Esophagus squamous epithelium (tissue), 4 donors: Measurements from ENCODE around the gene PHACTR3.

Experiments
- POLR2A ChIP-seq, 4 donors: fragments of 450-650 bp; IDR thresholded peaks; one replicate each; pipeline ENCODE4 v1.6.1; 2017; ENCODE audit warnings: antibody characterized with exemption in 4 of 4, mild to moderate bottlenecking in 4 of 4, moderate library complexity in 3 of 4
- TF ChIP-seq, protein P1 (sequence below), 6 experiments: fragments of 450-650 bp in 4 of 6; fragments of 200-600 bp in 2 of 6; sonication (generic) in 2 of 6; IDR thresholded peaks; one replicate each; pipeline ENCODE4 v1.5.1; 2016 to 2019; ENCODE audit warnings: antibody characterized with exemption in 6 of 6, mild to moderate bottlenecking in 4 of 6, moderate library complexity in 4 of 6

DNA sequence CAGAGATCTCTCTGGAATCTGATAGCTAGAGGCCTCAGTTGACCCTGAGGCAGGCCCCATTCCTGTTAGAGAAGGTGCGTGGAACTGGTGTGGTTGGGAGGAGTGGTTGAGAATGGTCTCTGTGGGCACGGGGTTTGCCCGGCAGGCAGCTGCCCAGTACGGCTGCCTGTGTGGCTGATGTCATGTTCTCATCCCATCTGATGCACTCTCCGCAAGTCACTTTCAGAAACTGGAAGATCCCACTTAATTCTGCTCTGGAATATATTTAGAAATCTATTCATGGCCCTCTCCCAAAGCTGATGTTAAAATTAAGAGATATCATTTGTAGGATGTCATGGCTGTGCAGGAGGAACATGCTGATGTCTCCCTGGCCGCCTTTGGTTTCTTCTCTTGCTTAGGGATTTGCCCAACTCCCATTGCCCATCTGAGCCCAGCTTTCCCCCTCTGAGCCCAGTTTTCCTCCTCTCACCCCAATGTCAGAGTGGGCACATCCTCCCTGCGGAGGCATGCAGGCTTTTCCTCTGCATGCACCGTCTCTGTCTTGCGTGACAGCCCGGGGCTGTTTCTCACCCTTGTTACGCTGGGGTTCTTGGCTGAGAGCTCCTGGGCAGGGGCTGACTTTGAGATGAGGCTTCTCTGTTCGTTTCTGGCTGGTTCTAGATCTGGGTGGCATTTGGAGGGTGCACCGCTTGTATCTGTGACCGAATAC, 21.0 kb downstream of the PHACTR3 start:
- TF ChIP-seq, protein P1, sequence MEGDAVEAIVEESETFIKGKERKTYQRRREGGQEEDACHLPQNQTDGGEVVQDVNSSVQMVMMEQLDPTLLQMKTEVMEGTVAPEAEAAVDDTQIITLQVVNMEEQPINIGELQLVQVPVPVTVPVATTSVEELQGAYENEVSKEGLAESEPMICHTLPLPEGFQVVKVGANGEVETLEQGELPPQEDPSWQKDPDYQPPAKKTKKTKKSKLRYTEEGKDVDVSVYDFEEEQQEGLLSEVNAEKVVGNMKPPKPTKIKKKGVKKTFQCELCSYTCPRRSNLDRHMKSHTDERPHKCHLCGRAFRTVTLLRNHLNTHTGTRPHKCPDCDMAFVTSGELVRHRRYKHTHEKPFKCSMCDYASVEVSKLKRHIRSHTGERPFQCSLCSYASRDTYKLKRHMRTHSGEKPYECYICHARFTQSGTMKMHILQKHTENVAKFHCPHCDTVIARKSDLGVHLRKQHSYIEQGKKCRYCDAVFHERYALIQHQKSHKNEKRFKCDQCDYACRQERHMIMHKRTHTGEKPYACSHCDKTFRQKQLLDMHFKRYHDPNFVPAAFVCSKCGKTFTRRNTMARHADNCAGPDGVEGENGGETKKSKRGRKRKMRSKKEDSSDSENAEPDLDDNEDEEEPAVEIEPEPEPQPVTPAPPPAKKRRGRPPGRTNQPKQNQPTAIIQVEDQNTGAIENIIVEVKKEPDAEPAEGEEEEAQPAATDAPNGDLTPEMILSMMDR (IDR thresholded peaks at IDR 0.05) = no peak
- TF ChIP-seq POLR2A (IDR thresholded peaks at IDR 0.05) = no peak
